HepG2 (cell line): ENCODE results near the gene LMTK2. TPM values are rescaled to one million over a fixed set of nuclear protein-coding genes. Genes with fewer than 3 reads are reported as not detected.

Source experiments
- ATF5 ChIP-seq: sonication (generic); formaldehyde crosslinking; IDR thresholded peaks from 2 replicates; pipeline ENCODE4 v1.4.0; 2020; ENCODE audit warnings: mild to moderate bottlenecking, low read depth, missing genetic modification reagents
- ATF6 ChIP-seq: sonication (generic); formaldehyde crosslinking; conservative IDR thresholded peaks from 2 replicates; pipeline ENCODE4 v1.4.0; 2020; ENCODE audit warnings: missing genetic modification reagents
- CBX1 ChIP-seq: IDR thresholded peaks from one replicate; pipeline ENCODE4 v1.6.1; 2016; ENCODE audit warnings: antibody characterized with exemption, low read depth
- DMAP1 ChIP-seq: IDR thresholded peaks from 2 replicates; pipeline ENCODE4 v1.6.1; 2016
- EED ChIP-seq: sonication (generic); formaldehyde crosslinking; IDR thresholded peaks from 2 replicates; pipeline ENCODE4 v1.5.0; 2020; ENCODE audit warnings: mild to moderate bottlenecking, missing genetic modification reagents
- FOXJ3 ChIP-seq: sonication (generic); formaldehyde crosslinking; IDR thresholded peaks from 2 replicates; pipeline ENCODE4 v1.4.0; 2020; ENCODE audit warnings: missing genetic modification reagents, mild to moderate bottlenecking, borderline replicate concordance
- HDAC6 ChIP-seq: fragments of 200-600 bp; sonication (generic); IDR thresholded peaks from 2 replicates; pipeline ENCODE4 v1.7.0; 2017; ENCODE audit warnings: mild to moderate bottlenecking, antibody characterized with exemption, low read length, low read depth
- IRF2 ChIP-seq: IDR thresholded peaks from 2 replicates; pipeline ENCODE4 v1.6.1; 2018; ENCODE audit warnings: missing genetic modification reagents, missing compliant biosample characterization
- KDM6A ChIP-seq: IDR thresholded peaks from 2 replicates; pipeline ENCODE4 v1.6.1; 2016; ENCODE audit warnings: low read depth
- KLF16 ChIP-seq, 2 experiments: sonication (generic) in 1 of 2; formaldehyde crosslinking in 1 of 2; IDR thresholded peaks; 2 replicates each; pipeline versions ENCODE4 v1.6.1 to v1.8.0; 2016 to 2023; ENCODE audit warnings: missing genetic modification reagents in 2 of 2, missing compliant biosample characterization in 1 of 2
- KLF6 ChIP-seq: IDR thresholded peaks from 2 replicates; pipeline ENCODE4 v1.8.0; 2016; ENCODE audit warnings: missing biosample characterization, missing genetic modification reagents
- MEF2D ChIP-seq: sonication (generic); formaldehyde crosslinking; IDR thresholded peaks from 2 replicates; pipeline ENCODE4 v1.5.1; 2020; ENCODE audit warnings: mild to moderate bottlenecking, missing genetic modification reagents
- MNT ChIP-seq: fragments of 450-650 bp; IDR thresholded peaks from 2 replicates; pipeline ENCODE4 v1.6.1; 2016
- MTF1 ChIP-seq: sonication (generic); formaldehyde crosslinking; IDR thresholded peaks from 2 replicates; pipeline ENCODE4 v1.5.0; 2020; ENCODE audit warnings: missing genetic modification reagents
- NFE2L1 ChIP-seq: sonication (generic); formaldehyde crosslinking; IDR thresholded peaks from 2 replicates; pipeline ENCODE4 v1.4.0; 2020; ENCODE audit warnings: missing genetic modification reagents, mild to moderate bottlenecking, borderline replicate concordance
- NKX3-1 ChIP-seq: sonication (generic); formaldehyde crosslinking; IDR thresholded peaks from 2 replicates; pipeline ENCODE4 v1.5.0; 2020; ENCODE audit warnings: missing genetic modification reagents
- SRSF1 ChIP-seq: fragments of 200-400 bp; formaldehyde crosslinking; optimal IDR thresholded peaks from 2 replicates; pipeline ENCODE3; 2017; ENCODE audit warnings: mild to moderate bottlenecking, low read depth, low read length, moderate library complexity
- ZBTB39 ChIP-seq: sonication (generic); formaldehyde crosslinking; IDR thresholded peaks from 2 replicates; pipeline ENCODE4 v1.5.0; 2020; ENCODE audit warnings: missing genetic modification reagents
- ZMYM2 ChIP-seq: sonication (generic); formaldehyde crosslinking; IDR thresholded peaks from 2 replicates; pipeline ENCODE4 v1.8.0; 2022; ENCODE audit warnings: mild to moderate bottlenecking, missing genetic modification reagents
- ZNF18 ChIP-seq: sonication (generic); formaldehyde crosslinking; IDR thresholded peaks from 2 replicates; pipeline ENCODE4 v1.8.0; 2022; ENCODE audit warnings: mild to moderate bottlenecking, missing genetic modification reagents; ENCODE audit not compliant: insufficient replicate concordance
- ZNF230 ChIP-seq: sonication (generic); formaldehyde crosslinking; IDR thresholded peaks from 2 replicates; pipeline ENCODE4 v1.4.0; 2020; ENCODE audit warnings: mild to moderate bottlenecking, missing genetic modification reagents
- polyA plus RNA-seq, 8 experiments: library from polyadenylated mRNA; depleted of rRNA in 3 of 8; stranded (reverse) in 7 of 8; unstranded in 1 of 8; fragments of >200 nt; fragmentation: Illumina TruSeq in 4 of 8; extraction: Trizol in 4 of 8; gene quantifications; 2 replicates each; pipeline versions ENCODE4 v1.2.1 to v1.2.3, GENCODE V29; 2011 to 2016; ENCODE audit warnings: low read depth in 4 of 8, missing spikeins in 1 of 8, mixed read lengths in 1 of 8; ENCODE audit not compliant: insufficient read depth in 1 of 8
- total RNA-seq, 5 experiments: library from RNA; depleted of rRNA; stranded (reverse); fragments of >200 nt; fragmentation: Illumina TruSeq; extraction: Trizol; gene quantifications; 2 replicates each; pipeline ENCODE4 v1.2.3, GENCODE V29; 2016; ENCODE audit warnings: low read depth in 1 of 5

Gene LMTK2
- total and polyA plus RNA-seq, 2 of the 13 experiments (the other 11 are each of a cell fraction or from before 2014, with no cell fraction given) = 9.5 to 11.7 TPM

GRCh38 chr7:98251601-98252424, 145.2 kb downstream of the LMTK2 start, which contains the start of gene TECPR1 (continued):
- TF ChIP-seq KDM6A (CRISPR knock-in tag) (no peak), SRSF1 (peak; percentile 31), FOXJ3 (CRISPR knock-in tag) (no peak), ZBTB39 (CRISPR knock-in tag) (no peak; the same call in 1 of the 2 replicates), ATF5 (CRISPR knock-in tag) (no peak), HDAC6 (no peak), MTF1 (no peak), MNT (peak; percentile 12; the same call in 1 of the 2 replicates), KLF6 (CRISPR knock-in tag) (peak; percentile 74; the same call in 1 of the 2 replicates), ATF6 (CRISPR knock-in tag) (no peak), ZNF18 (peak; percentile 56), CBX1 (no peak), IRF2 (CRISPR knock-in tag) (0 out of 2 replicates have a peak, but pooled peaks have one; percentile 29), MEF2D (CRISPR knock-in tag) (0 out of 2 replicates have a peak, but pooled peaks have one; percentile 28), NKX3-1 (CRISPR knock-in tag) (no peak), EED (peak; percentile 69; the same call in 1 of the 2 replicates), DMAP1 (peak; percentile 78), KLF16 (CRISPR knock-in tag; IDR thresholded peaks at IDR 0.05) (peak in 1 of 2 experiments; percentile 81; a peak in 2 of 4 replicates), NFE2L1 (no peak), ZNF230 (CRISPR knock-in tag) (peak; percentile 40; the same call in 1 of the 2 replicates), ZMYM2 (CRISPR knock-in tag) (no peak)
